ENCODE measurements around the gene GDF10.

GRCh38 chr10:47255866-47256265, 44.1 kb upstream of the GDF10 start:
- TF ChIP-seq CTCF (conservative IDR thresholded peaks at IDR 0.05; ENCODE audit: low read depth, low read length) (no peak), EZH2phosphoT487 (IDR thresholded peaks at IDR 0.05; ENCODE audit: borderline replicate concordance, low read length) (no peak), EZH2 (IDR thresholded peaks at IDR 0.05; ENCODE audit: low read length, unreplicated experiment) (no peak)
